Measurements from ENCODE around the gene DRD4.

DRD4 gene

GRCh38 chr11:611001-611996, 25.8 kb upstream of the DRD4 start:
- no peak for DNase-seq

- DNase-seq = no peak
Observed at GRCh38 chr11:612201-612960, 24.7 kb upstream of the DRD4 start.

GRCh38 chr11:612961-613300, 24.1 kb upstream of the DRD4 start:
- no peak for DNase-seq

- DNase-seq = peak; percentile 82 to 85
Observed at GRCh38 chr11:613369-613968, 23.6 kb upstream of the DRD4 start.

- DNase-seq = no peak
Observed at GRCh38 chr11:614021-614622, 22.9 kb upstream of the DRD4 start.

- no peak for DNase-seq
Observed at GRCh38 chr11:614623-615503, 22.2 kb upstream of the DRD4 start.

- DNase-seq = peak; percentile 85 to 89
Observed at GRCh38 chr11:615504-616319, 21.4 kb upstream of the DRD4 start, which contains the start of gene IRF7. TSS of gene IRF7 (minus strand) at chr11:615950. CDS start at chr11:615364, 586 bp downstream.

GRCh38 chr11:616320-617198, 20.5 kb upstream of the DRD4 start:
- no peak for DNase-seq

GRCh38 chr11:617199-617911, 19.7 kb upstream of the DRD4 start:
- no peak for DNase-seq

- DNase-seq = no peak
Observed at GRCh38 chr11:617912-618682, 19.0 kb upstream of the DRD4 start.

- DNase-seq = no peak
Observed at GRCh38 chr11:618856-619627, 18.0 kb upstream of the DRD4 start.

GRCh38 chr11:619628-620050, 17.4 kb upstream of the DRD4 start:
- DNase-seq = no peak

GRCh38 chr11:620201-620600, 16.9 kb upstream of the DRD4 start:
- no peak for DNase-seq

GRCh38 chr11:620935-621814, 15.9 kb upstream of the DRD4 start:
- DNase-seq = no peak

GRCh38 chr11:621838-622237, 15.2 kb upstream of the DRD4 start:
- no peak for DNase-seq

- DNase-seq = no peak
Observed at GRCh38 chr11:623349-623869, 13.7 kb upstream of the DRD4 start.

Data from stimulated activated CD4-positive, alpha-beta T cell treated with anti-CD3 and anti-CD28 coated beads, Interleukin-2, amount 100 ng/mL, for 24 hours (primary cell).